ENCODE data around the gene DDX20.
A peak's percentile ranks its signal among the peaks of the same experiment; 100 is the strongest.

The DDX20 gene

DNA sequence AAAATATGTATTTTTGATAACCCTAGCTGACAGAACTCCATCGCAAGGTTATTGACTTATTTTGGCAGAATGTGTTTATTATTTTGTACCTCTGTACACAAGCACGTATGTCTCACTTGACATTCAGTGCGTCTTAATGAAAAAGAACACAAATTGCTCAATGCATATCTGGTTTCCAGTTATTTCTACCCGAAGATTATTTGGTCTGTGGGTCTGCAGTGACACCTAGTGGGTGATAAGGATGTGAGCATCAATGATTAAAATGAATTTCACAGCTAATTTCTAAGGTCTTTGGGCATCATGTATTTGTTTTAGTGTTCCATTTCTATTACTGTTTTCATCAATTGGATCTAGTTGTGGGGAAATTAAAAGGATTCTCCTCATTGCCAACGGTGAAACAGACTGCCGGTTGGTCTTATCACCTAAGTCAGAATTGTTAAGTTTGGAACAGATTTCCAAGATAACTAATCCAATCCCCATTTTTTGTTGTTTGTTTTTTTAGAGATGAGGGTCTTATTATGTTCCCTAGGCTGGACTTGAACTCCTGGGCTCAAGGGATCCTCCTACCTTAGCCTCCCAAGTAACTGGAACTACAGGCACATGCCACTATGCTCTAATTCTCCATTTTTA is 13.9 kb downstream of the DDX20 start:
- peaks cover 0 to 2% of the 10 kb centered on the region in 2 donors for H3K4me1 Mint-ChIP-seq (ENCODE audit: low read depth in 2 of 2)
- DNase-seq (peak; percentile 46 to 54 (median 49)), ATAC-seq (replicated peaks) (peak; percentile 76)
- H3K27ac Mint-ChIP-seq: no peak overlapping the region
- no peaks in the 10 kb centered on the region for H3K27me3 Mint-ChIP-seq
- H3K9me3 Mint-ChIP-seq: no peaks in the 10 kb centered on the region
- H3K36me3 Mint-ChIP-seq (ENCODE audit: insufficient read depth): peaks cover 28% of the 10 kb centered on the region
- H3K4me3 Mint-ChIP-seq: no peak overlapping the region

GRCh38 chr1:111770916-111771315 is 15.2 kb downstream of the DDX20 start:
- Mint-ChIP-seq H3K4me1 (ENCODE audit: low read depth in 2 of 2) (no peaks in the 10 kb centered on the region), H3K36me3 (ENCODE audit: insufficient read depth) (peaks cover 15% of the 10 kb centered on the region), H3K27ac (peak overlapping the region in 1 of 2 donors; percentile 41), H3K27me3 (no peaks in the 10 kb centered on the region), H3K4me3 (no peak overlapping the region), H3K9me3 (no peaks in the 10 kb centered on the region)
- no peak for ATAC-seq (replicated peaks)
- DNase-seq: no peak

GRCh38 chr1:111775966-111776365 is 20.3 kb downstream of the DDX20 start:
- no peak for DNase-seq
- Mint-ChIP-seq H3K4me1 (ENCODE audit: low read depth in 2 of 2) (no peaks in the 10 kb centered on the region), H3K9me3 (no peaks in the 10 kb centered on the region), H3K27ac (no peak overlapping the region), H3K36me3 (ENCODE audit: insufficient read depth) (no peaks in the 10 kb centered on the region), H3K27me3 (peaks cover 7 to 23% of the 10 kb centered on the region in 2 donors), H3K4me3 (no peak overlapping the region)
- ATAC-seq (replicated peaks): no peak

GRCh38 chr1:111776391-111776790 is 20.7 kb downstream of the DDX20 start:
- no peak overlapping the region for H3K27ac Mint-ChIP-seq
- peaks cover 7 to 23% of the 10 kb centered on the region in 2 donors for H3K27me3 Mint-ChIP-seq

GRCh38 chr1:111776861-111777260 is 21.2 kb downstream of the DDX20 start:
- ATAC-seq (replicated peaks) (no peak), DNase-seq (no peak)
- Mint-ChIP-seq H3K9me3 (no peaks in the 10 kb centered on the region), H3K4me1 (ENCODE audit: low read depth in 2 of 2) (no peaks in the 10 kb centered on the region), H3K4me3 (no peak overlapping the region), H3K27ac (no peak overlapping the region), H3K27me3 (peaks cover 7 to 23% of the 10 kb centered on the region in 2 donors), H3K36me3 (ENCODE audit: insufficient read depth) (no peaks in the 10 kb centered on the region)

More at GRCh38 chr1:111776391-111776790, 20.7 kb downstream of the DDX20 start:
- no peaks in the 10 kb centered on the region for H3K36me3 Mint-ChIP-seq (ENCODE audit: insufficient read depth)
- H3K4me3 Mint-ChIP-seq: no peak overlapping the region
- DNase-seq: no peak
- no peak for ATAC-seq (replicated peaks)
- no peaks in the 10 kb centered on the region for H3K9me3 Mint-ChIP-seq
- H3K4me1 Mint-ChIP-seq (ENCODE audit: low read depth in 2 of 2): no peaks in the 10 kb centered on the region

- ATAC-seq (replicated peaks): no peak
- DNase-seq: no peak
- Mint-ChIP-seq H3K4me1 (ENCODE audit: low read depth in 2 of 2) (no peaks in the 10 kb centered on the region), H3K27me3 (peaks cover 7 to 23% of the 10 kb centered on the region in 2 donors), H3K9me3 (no peaks in the 10 kb centered on the region), H3K4me3 (no peak overlapping the region), H3K27ac (no peak overlapping the region), H3K36me3 (ENCODE audit: insufficient read depth) (no peaks in the 10 kb centered on the region)
These were observed 21.6 kb downstream of the DDX20 start for GRCh38 chr1:111777301-111777700.

DNA sequence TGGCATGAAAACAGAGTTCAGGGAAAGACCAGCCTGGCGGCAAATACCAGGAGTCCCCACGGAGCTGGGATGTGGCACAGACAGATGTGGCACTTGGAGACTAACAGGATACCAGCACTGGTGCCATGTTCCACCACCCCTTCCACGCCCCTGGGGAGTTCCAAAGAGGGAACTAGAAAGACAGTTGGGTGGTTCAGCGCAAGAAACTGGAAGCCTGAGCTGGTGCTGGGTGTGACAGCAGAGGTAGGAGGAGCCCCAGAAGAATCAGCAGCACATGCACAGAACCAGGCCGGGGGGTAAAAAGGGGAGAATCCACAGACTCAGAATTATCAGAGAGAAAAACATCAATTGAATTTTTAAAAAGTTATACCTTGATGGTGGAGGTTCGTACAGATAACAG is 22.4 kb downstream of the DDX20 start:
- ATAC-seq (replicated peaks): no peak
- H3K27me3 Mint-ChIP-seq: peaks cover 10 to 29% of the 10 kb centered on the region in 2 donors
- no peaks in the 10 kb centered on the region for H3K4me1 Mint-ChIP-seq (ENCODE audit: low read depth in 2 of 2)
- H3K27ac Mint-ChIP-seq: peak overlapping the region in 1 of 2 donors; percentile 26
- no peak for DNase-seq
- no peaks in the 10 kb centered on the region for H3K9me3 Mint-ChIP-seq
- no peak overlapping the region for H3K4me3 Mint-ChIP-seq
- no peaks in the 10 kb centered on the region for H3K36me3 Mint-ChIP-seq (ENCODE audit: insufficient read depth)

DNA sequence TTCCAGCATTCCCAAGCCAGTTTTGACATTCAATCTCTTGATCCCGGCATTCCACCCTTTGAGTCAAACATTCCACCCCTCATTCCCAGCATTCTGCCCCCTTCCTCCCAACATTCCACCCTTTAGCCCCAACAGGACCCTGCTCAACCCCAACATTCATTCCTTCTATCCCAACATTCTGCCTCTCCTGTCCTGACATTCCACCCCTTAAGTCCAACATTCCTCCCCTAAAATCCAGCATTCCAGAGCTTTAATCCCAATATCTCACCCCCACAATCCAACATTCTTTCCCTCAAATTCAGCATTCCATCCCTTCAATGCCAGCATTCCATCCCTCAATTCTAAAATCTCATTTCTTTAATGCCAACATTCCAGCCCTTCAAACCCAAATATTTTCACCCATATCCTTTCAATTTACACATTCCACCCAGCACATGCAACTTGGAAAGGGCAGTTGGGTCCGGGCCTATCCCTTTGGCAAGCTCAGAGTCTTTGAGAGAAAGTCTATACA is 22.9 kb downstream of the DDX20 start:
- no peaks in the 10 kb centered on the region for H3K36me3 Mint-ChIP-seq (ENCODE audit: insufficient read depth)
- no peak overlapping the region for H3K27ac Mint-ChIP-seq
- no peak for DNase-seq
- ATAC-seq (replicated peaks): no peak
- no peaks in the 10 kb centered on the region for H3K4me1 Mint-ChIP-seq (ENCODE audit: low read depth in 2 of 2)
- H3K4me3 Mint-ChIP-seq: no peak overlapping the region
- no peaks in the 10 kb centered on the region for H3K9me3 Mint-ChIP-seq
- peaks cover 16 to 34% of the 10 kb centered on the region in 2 donors for H3K27me3 Mint-ChIP-seq

DNA sequence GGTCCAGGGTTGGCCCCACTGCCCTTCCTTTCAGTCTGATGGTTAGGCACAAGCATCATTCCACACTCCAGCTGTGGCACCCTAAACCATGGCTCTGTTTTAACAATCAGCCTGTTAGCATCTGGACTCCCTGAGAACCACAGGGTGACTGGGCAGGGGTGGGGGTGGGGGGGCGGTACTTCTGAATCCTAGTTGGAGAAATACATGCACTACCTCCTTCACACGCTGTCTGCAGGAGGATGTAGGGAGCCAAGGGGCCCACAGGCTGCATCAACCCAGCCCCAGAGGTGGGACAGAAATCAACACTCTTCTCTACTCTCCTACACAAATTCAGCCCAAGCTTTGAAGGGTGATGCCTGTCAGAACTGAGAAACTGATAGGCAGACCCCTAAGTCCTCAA is 23.8 kb downstream of the DDX20 start:
- peaks cover 20 to 35% of the 10 kb centered on the region in 2 donors for H3K27me3 Mint-ChIP-seq
- H3K27ac Mint-ChIP-seq: no peak overlapping the region
- DNase-seq (no peak), ATAC-seq (replicated peaks) (no peak)
- no peaks in the 10 kb centered on the region for H3K36me3 Mint-ChIP-seq (ENCODE audit: insufficient read depth)
- H3K9me3 Mint-ChIP-seq: no peaks in the 10 kb centered on the region
- H3K4me1 Mint-ChIP-seq (ENCODE audit: low read depth in 2 of 2): no peaks in the 10 kb centered on the region
- no peak overlapping the region for H3K4me3 Mint-ChIP-seq

- H3K9me3 Mint-ChIP-seq: no peaks in the 10 kb centered on the region
- ATAC-seq (replicated peaks) (no peak), DNase-seq (no peak)
- no peak overlapping the region for H3K27ac Mint-ChIP-seq
- H3K27me3 Mint-ChIP-seq: peaks cover 35 to 51% of the 10 kb centered on the region in 2 donors
- no peak overlapping the region for H3K4me3 Mint-ChIP-seq
- H3K4me1 Mint-ChIP-seq (ENCODE audit: low read depth in 2 of 2): no peaks in the 10 kb centered on the region
- H3K36me3 Mint-ChIP-seq (ENCODE audit: insufficient read depth): no peaks in the 10 kb centered on the region
These were observed 28.7 kb downstream of the DDX20 start for GRCh38 chr1:111784273-111784901.

- Mint-ChIP-seq H3K4me3 (no peak overlapping the region), H3K27ac (no peak overlapping the region), H3K36me3 (ENCODE audit: insufficient read depth) (no peaks in the 10 kb centered on the region), H3K27me3 (peaks cover 48 to 66% of the 10 kb centered on the region in 2 donors), H3K4me1 (ENCODE audit: low read depth in 2 of 2) (no peaks in the 10 kb centered on the region), H3K9me3 (no peaks in the 10 kb centered on the region)
- DNase-seq (no peak), ATAC-seq (replicated peaks) (no peak)
These were observed 31.0 kb downstream of the DDX20 start for GRCh38 chr1:111786669-111787207.

DNA sequence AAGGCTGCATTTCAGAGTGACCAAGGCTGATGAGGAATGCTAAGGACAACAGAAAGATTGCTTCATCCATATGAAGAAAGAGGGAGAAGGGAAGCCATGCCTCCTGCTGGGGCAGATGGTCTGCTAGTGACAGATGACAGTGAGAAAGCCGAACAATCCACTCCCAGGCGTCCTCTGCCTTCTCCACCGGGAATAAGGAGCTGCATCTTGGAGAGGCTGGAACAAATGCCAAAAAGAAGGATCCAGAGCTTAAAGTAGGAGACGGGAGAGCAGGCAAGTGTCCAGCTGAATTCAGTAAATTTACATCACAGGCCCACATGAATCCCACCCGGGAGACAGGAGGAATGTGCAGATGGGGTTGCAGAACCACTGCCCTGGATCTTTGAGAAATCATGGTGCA is 33.4 kb downstream of the DDX20 start:
- Mint-ChIP-seq H3K27ac (no peak overlapping the region), H3K9me3 (no peaks in the 10 kb centered on the region), H3K4me3 (no peak overlapping the region), H3K4me1 (ENCODE audit: low read depth in 2 of 2) (peaks cover 0 to 2% of the 10 kb centered on the region in 2 donors), H3K27me3 (peaks cover 46 to 75% of the 10 kb centered on the region in 2 donors), H3K36me3 (ENCODE audit: insufficient read depth) (no peaks in the 10 kb centered on the region)
- ATAC-seq (replicated peaks): no peak
- DNase-seq: no peak

DNA sequence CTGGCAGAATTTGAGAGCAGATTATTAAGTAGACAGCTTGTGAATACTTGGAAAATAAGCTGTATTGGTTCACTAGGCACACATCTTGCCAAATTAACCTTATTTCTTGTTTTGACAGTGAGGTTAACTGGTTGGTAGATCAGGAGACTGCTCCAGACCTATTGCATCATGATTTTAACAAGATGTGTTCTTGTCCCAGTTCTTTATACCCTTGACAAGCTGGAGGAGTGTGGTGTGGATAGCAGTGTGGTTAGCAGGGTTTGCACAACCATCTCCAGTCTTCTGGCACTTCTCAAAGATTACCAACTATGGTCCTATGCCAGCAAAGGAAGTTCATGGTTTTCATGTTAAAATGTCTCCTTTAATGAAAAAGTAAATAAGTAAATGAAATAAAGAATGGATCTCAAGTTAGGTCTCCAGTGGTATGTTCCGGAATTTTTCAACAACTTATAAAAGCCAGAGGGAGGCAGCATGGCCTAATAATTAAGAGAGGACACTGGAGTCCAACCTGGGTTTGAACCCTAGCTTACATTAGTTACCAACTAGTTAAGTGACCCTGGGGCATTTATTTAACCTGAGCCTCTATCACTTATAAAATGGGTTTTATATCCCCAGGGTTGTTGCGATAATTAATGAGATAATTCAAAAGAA is 34.1 kb downstream of the DDX20 start:
- no peak overlapping the region for H3K4me3 Mint-ChIP-seq
- H3K4me1 Mint-ChIP-seq (ENCODE audit: low read depth in 2 of 2): peaks cover 0 to 2% of the 10 kb centered on the region in 2 donors
- no peak overlapping the region for H3K27ac Mint-ChIP-seq
- peaks cover 41 to 81% of the 10 kb centered on the region in 2 donors for H3K27me3 Mint-ChIP-seq
- no peaks in the 10 kb centered on the region for H3K36me3 Mint-ChIP-seq (ENCODE audit: insufficient read depth)
- no peaks in the 10 kb centered on the region for H3K9me3 Mint-ChIP-seq
- no peak for ATAC-seq (replicated peaks)
- no peak for DNase-seq
